HEK293T (cell line): ENCODE results near the gene SEMA4D.

ENCODE experiments used
- BHLHE40 ChIP-seq: fragments of 450-650 bp; IDR thresholded peaks from 2 replicates; pipeline ENCODE4 v1.6.1; 2016; ENCODE audit warnings: mild to moderate bottlenecking, moderate library complexity, borderline replicate concordance
- CTBP1 ChIP-seq: fragments of 450-650 bp; IDR thresholded peaks from 2 replicates; pipeline ENCODE4 v1.6.1; 2016; ENCODE audit warnings: borderline replicate concordance
- FOXA1 ChIP-seq: fragments of 450-650 bp; IDR thresholded peaks from 2 replicates; pipeline ENCODE4 v1.6.1; 2016; ENCODE audit warnings: mild to moderate bottlenecking
- FOXK2 ChIP-seq: fragments of 450-650 bp; IDR thresholded peaks from 2 replicates; pipeline ENCODE4 v1.6.1; 2016; ENCODE audit warnings: mild to moderate bottlenecking
- FOXM1 ChIP-seq: fragments of 450-650 bp; IDR thresholded peaks from 2 replicates; pipeline ENCODE4 v1.6.1; 2017; ENCODE audit warnings: mild to moderate bottlenecking, borderline replicate concordance
- LEF1 ChIP-seq: fragments of 450-650 bp; IDR thresholded peaks from 2 replicates; pipeline ENCODE4 v1.6.1; 2017; ENCODE audit warnings: mild to moderate bottlenecking, borderline replicate concordance
- SP1 ChIP-seq: fragments of 450-650 bp; IDR thresholded peaks from 2 replicates; pipeline ENCODE4 v1.6.1; 2017
- SUZ12 ChIP-seq: fragments of 450-650 bp; IDR thresholded peaks from 2 replicates; pipeline ENCODE4 v1.6.1; 2016; ENCODE audit warnings: mild to moderate bottlenecking
- TARDBP ChIP-seq: fragments of 450-650 bp; IDR thresholded peaks from 2 replicates; pipeline ENCODE4 v1.6.1; 2016
- ZNF384 ChIP-seq: fragments of 450-650 bp; IDR thresholded peaks from 2 replicates; pipeline ENCODE4 v1.6.1; 2016

- no peak for TF ChIP-seq FOXK2
- TF ChIP-seq SUZ12, result no peak
- no peak for TF ChIP-seq BHLHE40
- no peak for TF ChIP-seq SP1
- no peak for TF ChIP-seq FOXA1
- no peak for TF ChIP-seq CTBP1
- no peak for TF ChIP-seq LEF1
- TF ChIP-seq FOXM1, result no peak
- no peak for TF ChIP-seq TARDBP
- TF ChIP-seq ZNF384, result no peak
These were observed 45.2 kb upstream of the SEMA4D start for GRCh38 chr9:89543111-89543510.
